Measurements from ENCODE around the gene CCDC201. TPM values are rescaled to one million over a fixed set of nuclear protein-coding genes. Genes with fewer than 3 reads are reported as not detected.

Gene CCDC201
- total and polyA plus RNA-seq, 5 experiments from 2014 or later: not detected

GRCh38 chr7:45912972-45913371 lies 40.1 kb upstream of the CCDC201 start:
- no peaks in the 10 kb centered on the region for H3K4me1 Mint-ChIP-seq
- H3K4me3 Mint-ChIP-seq: no peak overlapping the region
- H3K27ac Mint-ChIP-seq: peak overlapping the region in 1 of 10 donors; percentile 9
- POLR2A ChIA-PET: no interaction called here
- DNase-seq (no peak), ATAC-seq (no peak)
- H3K36me3 Mint-ChIP-seq: no peaks in the 10 kb centered on the region
- H3K9me3 Mint-ChIP-seq: peaks cover 0 to 6% (median 0%) of the 10 kb centered on the region in 9 donors
- H3K27me3 Mint-ChIP-seq: peaks cover 9 to 45% (median 23%) of the 10 kb centered on the region in 5 donors

GRCh38 chr7:45911311-45911710 lies 38.4 kb upstream of the CCDC201 start:
- no peak overlapping the region for H3K27ac Mint-ChIP-seq
- ATAC-seq: no peak

GRCh38 chr7:45910855-45911254 lies 38.0 kb upstream of the CCDC201 start:
- ATAC-seq (no peak), DNase-seq (no peak)
- H3K4me3 Mint-ChIP-seq: no peak overlapping the region
- H3K9me3 Mint-ChIP-seq: peaks cover 0 to 6% (median 0%) of the 10 kb centered on the region in 9 donors
- H3K27ac Mint-ChIP-seq: no peak overlapping the region
- no peaks in the 10 kb centered on the region for H3K4me1 Mint-ChIP-seq
- H3K27me3 Mint-ChIP-seq: peaks cover 9 to 28% (median 14%) of the 10 kb centered on the region in 5 donors
- no peaks in the 10 kb centered on the region for H3K36me3 Mint-ChIP-seq
- POLR2A ChIA-PET: no interaction called here

More at GRCh38 chr7:45911311-45911710, 38.4 kb upstream of the CCDC201 start:
- no peaks in the 10 kb centered on the region for H3K4me1 Mint-ChIP-seq
- POLR2A ChIA-PET: no interaction called here
- H3K4me3 Mint-ChIP-seq: no peak overlapping the region
- no peak for DNase-seq
- peaks cover 0 to 6% (median 0%) of the 10 kb centered on the region in 9 donors for H3K9me3 Mint-ChIP-seq
- H3K27me3 Mint-ChIP-seq: peaks cover 12 to 32% (median 16%) of the 10 kb centered on the region in 5 donors
- no peaks in the 10 kb centered on the region for H3K36me3 Mint-ChIP-seq

- no peak for ATAC-seq
- H3K9me3 Mint-ChIP-seq: peaks cover 0 to 6% (median 0%) of the 10 kb centered on the region in 9 donors
- no peaks in the 10 kb centered on the region for H3K36me3 Mint-ChIP-seq
- no peak for DNase-seq
- POLR2A ChIA-PET: no interaction called here
- no peak overlapping the region for H3K27ac Mint-ChIP-seq
- no peak overlapping the region for H3K4me3 Mint-ChIP-seq
- peaks cover 7 to 23% (median 11%) of the 10 kb centered on the region in 5 donors for H3K27me3 Mint-ChIP-seq
- H3K4me1 Mint-ChIP-seq: no peaks in the 10 kb centered on the region
These were observed 36.7 kb upstream of the CCDC201 start for GRCh38 chr7:45909561-45909960.

GRCh38 chr7:45902820-45903219 lies 29.9 kb upstream of the CCDC201 start:
- H3K27ac Mint-ChIP-seq: no peak overlapping the region
- no peaks in the 10 kb centered on the region for H3K4me1 Mint-ChIP-seq
- H3K27me3 Mint-ChIP-seq: peaks cover 0 to 38% (median 22%) of the 10 kb centered on the region in 5 donors
- peaks cover 0 to 21% (median 12%) of the 10 kb centered on the region in 9 donors for H3K9me3 Mint-ChIP-seq
- H3K4me3 Mint-ChIP-seq: no peak overlapping the region
- POLR2A ChIA-PET: no interaction called here
- ATAC-seq (no peak), DNase-seq (no peak)
- H3K36me3 Mint-ChIP-seq: peaks cover 0 to 4% (median 0%) of the 10 kb centered on the region in 3 donors

GRCh38 chr7:45901566-45901965 lies 28.7 kb upstream of the CCDC201 start:
- H3K27ac Mint-ChIP-seq: no peak overlapping the region

GRCh38 chr7:45898222-45898621 lies 25.3 kb upstream of the CCDC201 start:
- Mint-ChIP-seq H3K4me1 (no peaks in the 10 kb centered on the region), H3K27ac (no peak overlapping the region), H3K36me3 (no peaks in the 10 kb centered on the region), H3K4me3 (no peak overlapping the region), H3K9me3 (peaks cover 0 to 17% (median 7%) of the 10 kb centered on the region in 9 donors), H3K27me3 (peaks cover 23 to 78% (median 45%) of the 10 kb centered on the region in 5 donors)
- ATAC-seq (no peak), DNase-seq (no peak)
- POLR2A ChIA-PET: no interaction called here

More at GRCh38 chr7:45901566-45901965, 28.7 kb upstream of the CCDC201 start:
- Mint-ChIP-seq H3K27me3 (peaks cover 4 to 44% (median 22%) of the 10 kb centered on the region in 5 donors), H3K4me3 (no peak overlapping the region), H3K9me3 (peaks cover 0 to 21% (median 12%) of the 10 kb centered on the region in 9 donors), H3K4me1 (no peaks in the 10 kb centered on the region), H3K36me3 (peaks cover 0 to 4% (median 0%) of the 10 kb centered on the region in 3 donors)
- DNase-seq (no peak), ATAC-seq (no peak)
- POLR2A ChIA-PET: no interaction called here

GRCh38 chr7:45897042-45897690 lies 24.3 kb upstream of the CCDC201 start:
- POLR2A ChIA-PET: no interaction called here
- Mint-ChIP-seq H3K4me3 (no peak overlapping the region), H3K27ac (no peak overlapping the region), H3K4me1 (no peaks in the 10 kb centered on the region), H3K27me3 (peaks cover 28 to 79% (median 50%) of the 10 kb centered on the region in 5 donors), H3K36me3 (no peaks in the 10 kb centered on the region), H3K9me3 (peaks cover 0 to 11% (median 0%) of the 10 kb centered on the region in 9 donors)
- ATAC-seq: no peak
- DNase-seq: no peak

- POLR2A ChIA-PET: no interaction called here
- DNase-seq (no peak), ATAC-seq (no peak)
- no peak overlapping the region for H3K4me3 Mint-ChIP-seq
- no peaks in the 10 kb centered on the region for H3K36me3 Mint-ChIP-seq
- H3K27ac Mint-ChIP-seq: no peak overlapping the region
- H3K9me3 Mint-ChIP-seq: no peaks in the 10 kb centered on the region
- no peaks in the 10 kb centered on the region for H3K4me1 Mint-ChIP-seq
- peaks cover 34 to 76% (median 42%) of the 10 kb centered on the region in 5 donors for H3K27me3 Mint-ChIP-seq
These were observed 21.8 kb upstream of the CCDC201 start for GRCh38 chr7:45894665-45895062.

GRCh38 chr7:45893996-45894664 lies 21.2 kb upstream of the CCDC201 start:
- Mint-ChIP-seq H3K9me3 (no peaks in the 10 kb centered on the region), H3K36me3 (no peaks in the 10 kb centered on the region), H3K4me3 (no peak overlapping the region), H3K27me3 (peaks cover 37 to 82% (median 48%) of the 10 kb centered on the region in 5 donors), H3K4me1 (no peaks in the 10 kb centered on the region), H3K27ac (peak overlapping the region in 1 of 10 donors; percentile 36)
- POLR2A ChIA-PET: no interaction called here
- no peak for ATAC-seq
- no peak for DNase-seq

- ATAC-seq (no peak), DNase-seq (no peak)
- Mint-ChIP-seq H3K36me3 (no peaks in the 10 kb centered on the region), H3K4me1 (no peaks in the 10 kb centered on the region), H3K9me3 (no peaks in the 10 kb centered on the region), H3K4me3 (no peak overlapping the region), H3K27ac (no peak overlapping the region), H3K27me3 (peaks cover 37 to 83% (median 50%) of the 10 kb centered on the region in 5 donors)
- POLR2A ChIA-PET: no interaction called here
These were observed 20.6 kb upstream of the CCDC201 start for GRCh38 chr7:45893374-45893995.

GRCh38 chr7:45892407-45893035 lies 19.6 kb upstream of the CCDC201 start:
- H3K9me3 Mint-ChIP-seq: no peaks in the 10 kb centered on the region
- H3K4me3 Mint-ChIP-seq: no peak overlapping the region
- H3K27me3 Mint-ChIP-seq: peaks cover 31 to 81% (median 50%) of the 10 kb centered on the region in 5 donors
- ATAC-seq (no peak), DNase-seq (no peak)
- POLR2A ChIA-PET: no interaction called here
- H3K36me3 Mint-ChIP-seq: no peaks in the 10 kb centered on the region
- H3K27ac Mint-ChIP-seq: peak overlapping the region in 1 of 10 donors; percentile 2
- peaks cover 0 to 4% (median 0%) of the 10 kb centered on the region in 4 donors for H3K4me1 Mint-ChIP-seq
